HG03095 (cell line): ENCODE data around the gene SLC44A3.
"Not testable (repeated sequence)": the region's sequence is repeated elsewhere in the genome, so short reads cannot be mapped to it uniquely, and the experiment has no call there.

Source experiments
- ATAC-seq: cut with Tn5 transposase; IDR thresholded peaks from one replicate; pipeline ENCODE4 v1.9.1; 2021; ENCODE audit warnings: moderate library complexity; ENCODE audit not compliant: unreplicated experiment

The SLC44A3 gene

DNA sequence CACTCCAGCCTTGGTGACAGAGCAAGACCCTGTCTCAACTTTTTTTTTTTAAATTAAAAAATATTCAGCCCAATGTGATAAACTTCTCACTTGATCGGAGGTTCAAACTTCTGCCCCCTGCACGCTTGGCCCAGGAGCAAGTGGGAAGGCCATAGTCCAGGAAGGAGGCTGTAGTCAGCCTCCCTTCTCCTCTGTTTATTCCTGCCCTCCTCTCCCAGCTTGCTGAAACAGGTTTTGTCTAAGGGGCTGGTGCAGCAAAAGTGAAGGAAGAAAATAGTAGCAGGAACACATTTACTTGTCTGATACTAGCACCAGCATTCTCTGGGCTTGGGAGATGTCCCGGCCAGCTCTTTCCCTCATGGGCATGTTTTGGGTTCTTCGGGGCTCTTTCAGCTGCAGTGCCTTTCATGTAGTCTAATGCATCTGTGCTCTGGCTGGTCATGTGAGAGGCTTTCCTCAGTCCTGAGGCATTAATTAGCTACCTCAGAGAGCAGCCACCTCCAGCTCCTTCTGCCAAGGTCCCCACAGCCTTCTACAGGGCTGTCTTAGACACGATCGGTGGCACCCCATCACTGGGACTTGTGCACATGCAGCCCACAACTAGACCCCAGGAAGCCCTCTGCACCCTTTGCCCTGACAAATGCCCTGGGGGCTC lies 12.9 kb downstream of the SLC44A3 start:
- ATAC-seq = no peak

DNA sequence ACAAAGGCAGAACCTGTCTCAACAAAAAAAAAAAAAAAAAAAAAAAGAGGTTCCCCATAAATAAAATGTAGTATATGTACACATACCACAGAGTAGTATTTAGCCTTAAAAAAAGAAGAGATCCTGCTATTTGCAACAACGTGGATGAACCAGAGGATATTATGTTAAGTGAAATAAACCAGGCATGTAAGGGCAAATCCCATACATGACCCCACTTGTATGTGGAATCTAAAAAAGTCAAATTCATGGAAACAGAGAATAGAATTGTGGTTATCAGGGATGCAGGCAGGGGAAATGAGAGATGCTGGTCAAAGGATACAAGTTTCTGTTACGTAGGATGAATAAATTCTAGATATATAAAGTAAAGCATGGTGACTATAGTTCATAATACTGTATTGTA lies 16.7 kb downstream of the SLC44A3 start:
- ATAC-seq = no peak

DNA sequence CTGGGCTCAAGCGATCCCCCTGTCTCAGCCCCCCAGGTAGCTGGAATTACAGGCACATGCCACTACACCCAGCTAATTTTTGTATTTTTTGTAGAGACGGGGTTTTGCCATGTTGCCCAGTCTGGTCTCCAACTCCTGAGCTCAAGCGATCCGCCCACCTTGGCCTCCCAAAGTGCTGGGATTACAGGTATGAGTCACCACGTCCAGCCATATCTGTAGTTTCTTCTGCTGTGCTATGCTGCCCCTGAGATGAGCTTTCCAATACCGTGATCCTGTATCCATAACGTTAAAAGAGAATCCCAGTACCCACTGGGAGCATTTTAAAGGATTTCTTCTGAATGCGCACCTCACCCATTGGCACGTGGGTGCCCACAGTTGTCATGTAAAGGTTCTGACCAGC lies 20.2 kb downstream of the SLC44A3 start:
- ATAC-seq = not testable (repeated sequence)

DNA sequence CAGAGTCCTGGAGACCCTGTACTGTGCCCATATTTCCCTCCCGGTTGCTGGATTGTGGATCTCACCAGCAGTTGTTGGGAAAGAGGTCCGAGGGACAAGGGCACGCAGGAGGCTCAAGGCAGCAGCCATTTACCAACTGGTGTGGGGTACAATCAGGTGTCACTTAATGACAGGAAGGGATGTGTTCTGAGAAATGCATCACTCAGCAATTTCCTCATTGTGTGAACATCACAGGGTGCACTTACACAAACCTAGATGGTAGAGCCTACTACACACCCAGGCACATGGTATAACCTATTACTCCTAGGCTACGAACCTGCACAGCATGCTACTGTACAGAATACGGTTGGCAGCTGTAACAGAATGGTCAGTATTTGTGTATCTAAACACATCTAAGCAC lies 20.7 kb downstream of the SLC44A3 start:
- ATAC-seq = no peak

DNA sequence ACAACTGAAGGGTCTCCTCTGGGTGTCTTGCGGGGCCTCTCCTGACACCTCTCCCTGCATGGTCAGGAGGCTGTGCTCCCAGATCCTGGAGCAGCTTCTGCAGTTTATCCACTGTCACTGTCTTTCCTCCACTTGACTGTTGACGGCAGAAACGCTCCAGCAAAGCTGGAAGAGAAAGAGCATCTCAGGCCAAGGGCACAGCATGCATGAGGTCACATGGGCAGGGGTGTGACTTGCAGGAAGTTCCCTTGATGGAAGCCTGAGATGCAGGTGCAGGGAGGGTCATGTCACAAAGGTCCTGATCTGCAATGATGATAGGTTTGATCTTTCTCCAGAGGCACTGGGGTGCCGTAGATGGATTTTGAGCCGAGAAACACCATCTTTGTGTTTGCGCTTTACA lies 23.3 kb downstream of the SLC44A3 start:
- ATAC-seq = no peak

DNA sequence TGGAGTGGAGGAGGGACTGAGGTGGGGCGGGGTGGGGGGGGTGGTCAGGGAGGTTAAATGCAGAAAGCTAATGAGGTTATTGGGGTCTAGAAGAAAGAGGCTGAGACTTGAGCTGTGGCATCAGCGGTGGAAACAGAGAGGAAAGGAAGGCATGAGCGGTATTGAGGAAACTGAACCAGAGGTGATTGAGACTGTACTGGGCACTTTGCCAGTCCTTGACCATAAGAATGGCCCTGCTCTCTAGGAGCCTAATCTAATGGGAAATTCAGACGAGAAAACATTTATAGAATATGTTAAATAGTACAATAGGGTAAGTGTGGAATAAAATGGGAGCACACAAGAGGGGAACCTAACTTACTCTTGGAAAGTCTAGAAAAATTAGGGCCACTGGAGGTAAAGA lies 23.7 kb downstream of the SLC44A3 start:
- ATAC-seq = no peak

DNA sequence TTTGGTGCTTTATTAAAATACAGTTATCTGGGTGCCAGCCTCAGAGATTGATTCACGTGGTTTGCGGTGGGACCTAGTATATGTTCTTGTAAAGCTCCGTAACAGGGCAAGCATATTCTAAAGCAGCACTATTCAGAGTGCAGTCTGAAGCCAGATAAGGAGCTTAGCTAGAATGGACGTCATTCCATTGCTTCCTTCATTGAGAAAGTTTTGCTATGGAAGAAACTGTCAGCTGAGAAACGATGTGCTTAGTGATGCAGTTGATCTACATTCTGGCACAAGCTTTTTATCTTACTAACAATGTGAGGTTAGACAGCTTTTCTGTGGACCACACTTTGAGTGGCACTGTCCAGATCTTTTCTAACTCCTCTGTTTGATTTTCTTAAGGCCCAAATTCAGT lies 26.2 kb downstream of the SLC44A3 start:
- ATAC-seq = no peak

DNA sequence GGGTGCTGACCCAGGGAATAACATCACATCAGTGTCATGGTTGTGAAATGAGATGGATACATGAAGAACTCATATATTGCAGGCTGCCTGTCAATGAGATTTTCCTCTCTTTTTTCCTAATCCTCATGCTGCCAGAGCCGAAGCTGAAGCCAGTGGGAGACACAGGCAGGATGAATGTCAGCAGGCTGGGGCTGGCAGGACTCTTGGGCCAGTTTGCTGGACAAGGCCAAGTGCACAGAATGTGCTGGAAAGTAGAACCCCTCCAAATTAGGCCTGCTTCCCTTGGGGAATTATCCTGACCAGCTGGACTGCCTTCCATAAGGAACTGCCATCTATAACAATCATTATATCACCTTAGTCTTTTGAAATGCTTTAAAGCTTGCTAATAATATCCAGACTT lies 31.4 kb downstream of the SLC44A3 start:
- ATAC-seq = no peak

DNA sequence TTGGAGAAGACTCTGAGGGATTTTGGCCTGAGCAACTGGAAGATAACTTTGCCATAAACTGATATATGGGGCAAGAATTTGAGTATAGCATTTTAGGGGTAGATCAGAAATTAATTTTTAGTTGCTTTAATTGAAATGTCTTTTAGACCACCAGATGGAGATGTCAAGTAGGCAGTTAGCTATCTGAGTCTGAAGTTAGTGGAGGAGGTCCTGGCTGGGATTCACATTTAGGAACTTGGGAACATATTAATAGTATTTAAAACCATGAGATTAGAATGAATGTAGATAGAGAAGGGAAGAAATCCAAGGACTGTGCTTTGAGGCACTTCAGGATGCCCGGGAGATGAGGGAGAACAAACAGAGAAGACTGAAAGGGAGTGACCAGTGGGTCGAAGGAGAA lies 32.6 kb downstream of the SLC44A3 start:
- no peak for ATAC-seq

DNA sequence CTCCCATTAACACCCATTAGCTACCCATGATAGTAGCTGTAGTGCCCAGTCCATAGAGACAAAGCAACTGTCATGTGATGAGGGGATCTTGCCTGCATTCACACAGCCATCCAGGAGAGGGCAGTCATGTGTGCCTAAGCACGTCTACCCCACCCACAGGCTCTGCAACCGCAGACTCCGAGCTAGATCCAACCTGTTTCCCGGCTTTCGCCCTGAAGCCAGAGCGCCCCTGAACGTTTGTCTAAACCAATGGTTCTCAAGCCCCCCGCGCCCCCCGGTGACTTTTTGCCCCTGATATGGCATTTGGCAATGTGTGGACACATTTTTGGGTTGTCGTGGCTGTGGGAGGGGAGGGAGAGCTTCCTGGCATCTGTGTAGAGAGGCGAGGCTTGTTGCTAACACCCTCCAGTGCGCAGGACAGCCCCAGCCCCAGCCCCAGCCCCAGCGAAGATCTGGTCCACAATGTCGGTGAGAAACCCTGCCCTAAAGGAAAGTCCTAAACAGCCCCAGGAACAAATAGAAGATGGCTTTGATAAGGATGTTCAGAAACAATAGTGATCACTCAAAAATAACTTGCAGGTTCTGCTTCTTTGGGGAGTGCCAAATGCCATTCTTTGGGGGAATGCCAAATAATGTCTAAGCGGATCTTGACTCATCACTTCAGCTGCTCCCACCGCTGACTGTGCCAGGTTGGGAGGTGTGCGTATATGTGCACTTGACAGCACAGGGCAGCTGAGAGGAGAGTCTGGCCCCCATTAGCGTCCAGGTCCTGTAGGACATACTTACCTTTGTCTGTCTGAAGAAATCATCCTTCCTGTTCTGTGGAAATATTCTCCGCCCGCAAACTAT lies 34.5 kb downstream of the SLC44A3 start:
- ATAC-seq = peak; percentile 98

DNA sequence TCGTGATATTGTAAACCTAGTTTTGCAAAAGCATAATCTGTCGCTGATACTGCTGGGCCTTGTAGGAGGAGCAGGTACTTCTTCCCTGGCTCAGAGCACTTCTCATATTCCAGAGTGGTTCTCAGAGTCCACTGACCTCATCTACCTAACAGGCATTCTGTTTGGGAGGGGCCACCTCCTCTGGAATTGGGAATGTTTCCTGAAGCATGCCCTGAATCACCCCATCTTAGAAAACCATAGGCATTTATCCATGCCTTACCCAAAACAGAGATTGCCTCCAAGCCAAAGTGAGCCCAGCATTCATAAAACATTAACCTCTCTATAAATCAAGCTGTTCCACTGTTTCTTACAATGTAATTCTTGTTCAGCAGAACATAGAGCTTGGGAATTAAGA lies 35.1 kb downstream of the SLC44A3 start:
- ATAC-seq = no peak

DNA sequence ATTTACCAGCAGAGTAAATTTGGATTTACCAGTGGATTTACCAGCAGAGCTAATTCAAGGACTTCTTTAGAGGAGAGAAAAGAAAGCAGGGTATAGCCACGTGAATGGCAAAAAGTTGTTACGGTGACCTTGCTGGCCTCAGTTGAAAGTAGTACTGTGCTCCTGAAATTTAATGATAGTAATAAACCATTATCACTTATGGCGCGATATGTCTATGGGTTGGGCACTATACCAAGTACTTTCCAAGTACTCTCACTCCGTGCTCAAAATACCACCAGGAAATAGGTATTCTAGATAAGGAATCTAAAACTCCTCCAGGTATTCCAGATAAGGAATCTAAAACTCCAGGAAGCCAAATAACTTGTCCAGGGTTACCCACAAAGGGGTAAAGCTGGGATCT lies 35.8 kb downstream of the SLC44A3 start:
- no peak for ATAC-seq

DNA sequence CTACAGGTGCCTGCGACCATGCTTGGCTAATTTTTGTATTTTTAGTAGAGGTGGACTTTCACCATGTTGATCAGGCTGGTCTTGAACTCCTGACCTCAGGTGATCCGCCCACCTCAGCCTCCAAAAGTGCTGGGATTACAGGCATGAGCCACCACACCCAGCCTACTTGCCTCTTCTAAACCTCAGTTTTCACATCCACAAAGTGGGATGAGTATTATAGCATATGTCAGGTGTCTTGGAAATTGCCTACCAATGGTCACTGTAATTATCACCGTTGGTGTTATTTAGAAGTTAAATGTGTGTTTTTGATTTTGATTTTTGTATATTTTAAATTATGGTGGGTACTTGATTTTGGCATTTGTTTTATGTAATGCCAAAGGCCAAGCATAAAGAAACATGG lies 36.7 kb downstream of the SLC44A3 start:
- ATAC-seq = no peak

DNA sequence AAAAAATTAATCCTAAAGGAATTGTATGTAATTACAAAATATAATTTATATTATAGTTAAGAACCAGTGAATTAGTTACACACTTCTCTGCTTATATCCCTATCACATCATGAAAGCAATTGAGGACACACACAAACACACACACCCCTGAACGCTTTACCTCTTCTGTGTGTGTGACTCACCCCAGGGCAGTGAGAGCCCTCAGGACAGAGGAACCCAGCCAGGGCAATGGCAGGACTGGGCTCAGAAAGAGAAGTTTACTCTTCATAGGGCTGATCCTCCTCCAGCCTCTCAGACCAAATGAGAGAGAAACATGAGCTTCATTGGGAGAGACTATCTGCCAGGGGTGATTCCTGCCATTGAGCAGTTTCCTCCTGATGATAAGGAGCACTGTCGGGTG lies 38.1 kb downstream of the SLC44A3 start:
- ATAC-seq = no peak

DNA sequence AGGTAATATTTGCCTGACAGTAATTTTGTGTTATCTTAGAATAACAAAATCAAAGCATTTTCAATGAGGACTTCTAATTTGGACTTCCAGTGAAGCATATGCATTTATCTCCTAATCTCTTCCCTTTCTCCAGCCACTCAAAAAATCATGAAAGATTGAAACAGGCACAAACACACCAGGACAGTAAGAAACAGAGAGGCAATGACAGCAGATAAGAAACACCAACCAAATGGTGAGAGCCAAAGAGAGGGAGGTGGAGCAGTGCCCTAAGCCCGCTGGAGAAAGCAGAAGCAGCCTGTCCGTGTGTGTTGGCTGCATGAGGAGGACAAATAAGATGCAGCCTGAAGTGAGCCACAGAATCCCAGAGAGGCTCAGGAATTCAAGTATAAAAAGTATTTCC lies 39.0 kb downstream of the SLC44A3 start:
- no peak for ATAC-seq

DNA sequence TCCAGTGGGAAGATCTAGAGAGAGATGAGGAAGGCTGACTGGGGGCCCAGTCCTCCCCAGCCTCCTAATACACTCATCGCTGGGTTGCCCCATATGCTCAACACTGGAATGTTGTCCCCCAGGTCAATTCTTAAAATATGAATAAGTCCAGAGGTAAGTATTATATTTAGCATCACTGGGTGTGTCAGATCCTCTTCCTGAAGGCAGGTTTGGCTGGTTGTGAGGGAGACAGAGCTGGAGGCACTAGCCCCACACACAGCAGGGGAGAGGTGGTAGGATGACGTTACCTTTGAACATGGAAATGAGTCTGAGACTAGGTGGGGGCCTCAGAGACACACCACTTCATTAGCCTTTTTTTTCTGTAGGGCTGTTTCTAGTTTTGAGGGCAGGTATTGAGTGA lies 42.6 kb downstream of the SLC44A3 start:
- ATAC-seq = no peak

DNA sequence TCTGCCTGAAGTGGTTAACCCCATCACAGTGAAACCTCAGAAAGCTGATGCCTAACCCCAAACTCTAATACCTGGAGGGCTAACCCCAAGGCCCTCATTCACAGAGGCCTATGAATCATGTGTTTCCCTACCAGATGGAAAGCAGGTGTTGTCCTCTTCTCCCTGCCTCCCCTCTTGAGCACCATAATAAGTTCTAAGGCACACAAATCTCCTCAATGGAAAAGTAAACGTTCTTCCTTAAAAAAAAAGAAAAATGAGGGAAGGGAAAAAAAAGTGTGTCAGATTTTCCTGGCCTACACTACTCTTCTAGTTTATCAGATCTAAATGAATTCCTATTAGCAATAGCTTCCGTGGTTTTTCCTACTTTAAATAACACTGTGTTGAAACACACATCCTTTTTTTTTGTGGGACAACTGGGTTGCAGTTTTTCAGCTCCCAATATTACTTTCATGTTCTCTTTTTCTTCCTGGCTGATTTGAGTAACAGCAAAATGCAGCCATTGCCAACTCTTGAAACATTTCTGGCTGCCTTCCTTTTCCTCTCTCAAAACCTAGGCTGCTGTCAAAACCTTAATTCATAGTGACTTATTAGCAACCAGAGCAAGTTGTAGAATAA lies 43.2 kb downstream of the SLC44A3 start:
- ATAC-seq = no peak

DNA sequence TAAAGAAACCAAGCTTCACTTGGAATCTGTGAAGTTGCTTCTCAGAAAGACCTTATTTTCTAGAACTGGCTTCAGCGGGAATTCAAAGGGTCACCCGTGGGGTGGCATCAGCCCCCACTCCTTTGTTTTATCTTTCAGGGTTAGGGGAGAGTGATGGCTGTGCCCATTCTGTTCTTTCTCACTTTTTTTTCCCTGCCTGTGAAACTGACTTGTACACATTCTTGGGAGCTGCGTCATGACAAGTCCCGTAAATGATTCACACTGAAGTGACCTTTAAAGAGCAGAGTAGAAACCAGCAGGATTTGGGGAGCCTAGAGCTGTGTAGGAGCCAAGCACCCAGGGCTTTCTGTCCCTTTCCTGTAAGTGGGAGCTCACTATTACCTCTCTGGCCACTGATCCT lies 43.8 kb downstream of the SLC44A3 start:
- no peak for ATAC-seq

DNA sequence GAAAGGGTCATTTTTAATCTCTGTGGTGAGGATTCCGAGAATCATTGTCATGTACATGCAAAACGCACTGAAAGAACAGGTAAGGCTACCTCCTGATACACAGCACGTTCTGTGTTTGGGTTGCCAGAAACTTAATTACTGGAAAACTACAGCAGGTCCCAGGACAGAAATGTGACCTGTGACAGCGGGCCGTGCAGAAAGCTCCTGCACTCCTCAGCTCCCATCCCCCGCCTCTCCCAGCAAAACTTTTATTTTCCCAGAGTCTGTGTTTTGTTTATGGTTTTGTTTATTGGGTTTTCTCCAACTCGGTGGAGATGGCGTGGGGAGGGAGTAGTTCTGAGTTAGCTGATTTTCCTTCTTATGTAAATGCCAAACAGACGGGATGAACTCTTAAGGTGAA lies 44.7 kb downstream of the SLC44A3 start:
- no peak for ATAC-seq

DNA sequence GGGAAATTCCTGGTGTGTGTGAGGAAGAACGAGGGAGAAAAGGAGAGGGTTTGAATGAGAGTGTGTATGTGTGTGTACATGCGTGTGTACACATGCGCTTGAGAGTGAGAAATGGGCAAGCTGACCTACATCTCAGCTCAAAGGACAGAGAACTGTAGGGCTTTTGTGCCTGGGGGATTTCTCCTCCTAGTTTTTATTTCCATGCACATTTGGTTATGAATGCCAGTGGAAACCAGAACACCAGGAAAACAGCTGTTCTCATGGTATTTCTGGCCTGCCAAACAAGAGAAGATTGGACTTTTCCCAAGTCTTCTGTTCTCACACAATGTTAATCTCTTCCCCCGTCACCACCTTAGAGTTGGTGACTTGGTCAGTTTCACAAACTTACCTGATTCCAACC lies 45.2 kb downstream of the SLC44A3 start:
- ATAC-seq = no peak

DNA sequence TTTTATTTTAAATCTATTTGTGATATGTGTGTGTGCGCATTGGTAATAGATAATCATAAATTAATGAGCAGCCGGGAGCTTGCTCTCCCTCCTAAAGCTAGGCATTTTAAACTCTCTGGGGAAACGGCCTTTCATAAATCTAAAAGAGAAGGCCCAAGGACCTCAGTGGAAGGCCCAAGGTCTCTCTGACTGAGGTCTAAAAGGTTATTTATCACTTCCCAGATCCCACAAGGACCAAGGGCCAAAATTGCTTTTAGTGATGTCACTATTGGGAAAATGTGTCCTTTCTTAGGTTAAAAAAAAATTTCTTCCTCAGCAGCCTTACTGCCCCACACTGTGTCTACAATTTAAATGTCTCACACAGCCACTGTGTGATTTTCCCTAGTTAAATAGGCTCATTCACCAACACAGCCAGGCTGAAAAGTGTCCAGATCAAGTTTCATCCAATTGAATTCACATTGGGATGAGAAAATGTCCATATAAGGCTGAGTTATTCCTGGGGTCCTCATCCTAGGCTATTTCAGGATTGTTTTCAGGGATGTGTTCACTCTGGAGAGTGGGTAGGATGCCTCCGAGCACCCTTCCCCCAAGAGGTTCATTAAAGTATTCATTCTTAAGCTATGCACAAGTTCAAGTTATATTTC lies 46.1 kb downstream of the SLC44A3 start:
- ATAC-seq = no peak

DNA sequence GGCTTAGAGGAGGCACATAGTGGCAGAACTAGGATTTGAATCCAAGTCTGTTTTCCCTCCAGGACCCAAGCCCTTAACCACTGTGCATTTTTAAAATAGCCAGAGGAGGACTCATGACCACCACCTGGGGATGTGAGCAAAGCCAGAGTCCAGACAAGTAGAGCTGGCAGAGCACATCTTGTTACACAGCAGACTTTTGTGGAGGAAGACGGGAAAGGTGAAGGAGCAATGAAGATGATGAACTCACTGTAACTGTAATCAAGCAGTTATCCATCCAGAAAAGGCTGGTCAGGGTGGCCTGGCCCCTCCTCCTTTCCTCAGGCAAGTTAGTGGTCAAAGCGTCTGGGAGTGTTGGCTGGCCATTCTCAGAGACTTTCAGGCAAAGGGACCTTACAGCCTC lies 50.9 kb downstream of the SLC44A3 start:
- ATAC-seq = no peak
